HG03571 (cell line): ENCODE data around the gene ZFAND6.
A peak's percentile ranks its signal among the peaks of the same experiment; 100 is the strongest.
"Not testable (repeated sequence)": the region's sequence is repeated elsewhere in the genome, so short reads cannot be mapped to it uniquely, and the experiment has no call there.

Source experiments
- ATAC-seq: cut with Tn5 transposase; IDR thresholded peaks from one replicate; pipeline ENCODE4 v1.9.1; 2021; ENCODE audit not compliant: unreplicated experiment

Gene ZFAND6

DNA sequence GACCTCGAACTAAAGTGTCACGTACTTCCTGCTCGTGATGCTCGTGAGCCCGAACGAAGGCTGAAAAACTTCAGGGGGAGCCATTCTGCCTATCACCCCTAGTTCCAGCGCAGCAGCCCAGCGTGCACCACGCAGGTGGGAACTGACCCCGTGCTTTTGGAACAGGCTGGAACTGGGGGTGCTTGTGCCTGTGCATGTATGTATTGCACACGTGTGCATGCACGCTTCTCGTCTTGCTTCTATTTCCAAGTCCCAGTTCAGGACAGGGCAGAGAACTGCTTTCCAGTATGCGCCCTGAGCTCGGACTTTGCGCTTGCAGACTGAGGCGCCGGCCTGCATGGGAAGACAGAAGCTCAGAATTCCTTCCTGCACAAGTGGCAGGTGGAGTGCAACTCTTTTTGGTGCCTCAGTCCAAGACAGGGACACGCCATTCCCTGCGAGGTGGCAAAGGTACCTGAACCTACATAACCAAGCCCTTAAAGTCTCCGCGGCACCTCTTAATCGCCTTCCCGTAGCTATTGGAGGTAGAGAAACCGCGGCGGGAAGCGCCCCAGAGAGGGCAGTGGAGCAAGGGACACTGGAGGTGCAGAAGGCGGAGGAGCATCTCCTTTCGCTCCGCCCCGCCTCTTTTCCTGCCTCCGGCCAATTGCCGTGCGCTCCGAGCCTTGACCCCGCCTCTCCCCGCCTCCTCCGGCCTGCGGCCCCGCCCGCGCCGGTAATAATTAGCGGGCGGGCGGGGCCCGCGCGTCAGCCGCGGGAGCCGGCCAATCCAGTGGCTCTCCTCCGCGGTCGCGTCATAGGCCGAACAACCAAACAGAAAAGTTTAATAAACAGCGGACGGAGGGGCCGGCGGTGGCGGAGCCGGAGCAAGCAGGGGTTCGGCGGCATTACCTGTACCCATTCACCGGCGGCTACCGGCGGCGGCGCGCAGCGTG lies at the start of gene ZFAND6:
Gene ZFAND6 (plus strand): TSS at position 826 of the 935 bp plus-strand sequence. CDS start 60,669 bp downstream, outside the sequence.
- ATAC-seq, result peak; percentile 69

DNA sequence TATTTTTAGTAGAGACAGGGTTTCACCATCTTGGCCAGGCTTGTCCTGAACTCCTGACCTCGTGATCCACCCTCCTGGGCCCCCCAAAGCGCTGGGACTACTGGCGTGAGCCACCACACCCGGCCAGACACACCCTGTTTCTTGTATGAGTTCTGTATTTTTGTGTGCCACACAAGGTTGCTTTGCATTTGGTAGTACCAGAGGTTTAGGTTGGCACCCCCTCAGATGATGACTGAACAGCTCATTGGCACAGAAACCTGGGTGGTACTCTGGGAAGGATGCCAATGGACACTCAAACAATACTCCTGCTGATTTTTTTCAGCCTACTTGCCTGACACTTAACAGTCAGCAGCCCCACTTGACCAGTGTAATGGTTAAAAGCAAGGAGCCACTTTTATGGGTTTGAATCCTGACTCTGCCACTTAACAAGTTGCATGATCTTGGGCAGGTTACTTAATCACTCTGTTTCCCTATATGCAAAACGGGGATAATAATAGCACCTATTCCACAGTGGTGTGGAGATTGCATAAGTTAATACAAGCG lies 49.3 kb upstream of the ZFAND6 start:
- no peak for ATAC-seq

DNA sequence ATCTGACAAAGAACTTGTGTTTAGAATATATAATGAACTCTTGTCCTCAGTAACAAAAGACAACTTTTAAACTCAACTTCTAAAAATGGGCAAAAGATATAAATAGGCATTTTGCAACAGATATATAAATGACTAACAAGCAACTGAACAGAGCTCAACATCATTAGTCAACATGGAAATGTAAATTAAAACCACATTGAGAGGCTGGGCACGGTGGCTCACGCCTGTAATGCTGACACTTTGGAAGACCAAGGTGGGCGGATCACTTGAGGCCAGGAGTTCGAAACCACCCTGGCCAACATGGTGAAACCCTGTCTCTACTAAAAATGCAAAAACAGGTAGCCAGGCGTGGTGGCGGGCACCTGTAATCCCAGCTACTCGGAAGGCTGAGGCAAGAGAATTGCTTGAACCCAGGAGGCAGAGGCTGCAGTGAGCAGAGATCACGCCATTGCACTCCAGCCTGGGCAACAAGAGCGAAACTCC lies 48.4 kb upstream of the ZFAND6 start:
- ATAC-seq, result peak; percentile 50

DNA sequence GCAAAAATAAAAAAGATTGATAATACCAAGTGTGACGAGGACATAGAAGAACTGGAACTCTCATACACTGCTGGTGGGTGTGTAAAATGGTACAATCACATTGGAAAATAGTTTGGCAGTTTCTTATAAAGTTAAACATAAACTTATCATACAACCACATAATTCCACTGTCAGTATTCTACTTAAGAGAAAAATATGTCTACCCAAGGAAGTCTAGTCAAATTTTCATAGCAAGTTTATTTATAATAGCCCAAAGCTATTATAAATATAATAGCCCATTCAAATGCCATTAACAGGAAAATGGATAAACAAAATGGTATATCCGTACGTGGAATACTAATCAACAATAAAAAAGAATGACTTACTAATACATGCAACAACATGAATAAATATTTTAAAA lies 47.9 kb upstream of the ZFAND6 start:
- ATAC-seq, result no peak

DNA sequence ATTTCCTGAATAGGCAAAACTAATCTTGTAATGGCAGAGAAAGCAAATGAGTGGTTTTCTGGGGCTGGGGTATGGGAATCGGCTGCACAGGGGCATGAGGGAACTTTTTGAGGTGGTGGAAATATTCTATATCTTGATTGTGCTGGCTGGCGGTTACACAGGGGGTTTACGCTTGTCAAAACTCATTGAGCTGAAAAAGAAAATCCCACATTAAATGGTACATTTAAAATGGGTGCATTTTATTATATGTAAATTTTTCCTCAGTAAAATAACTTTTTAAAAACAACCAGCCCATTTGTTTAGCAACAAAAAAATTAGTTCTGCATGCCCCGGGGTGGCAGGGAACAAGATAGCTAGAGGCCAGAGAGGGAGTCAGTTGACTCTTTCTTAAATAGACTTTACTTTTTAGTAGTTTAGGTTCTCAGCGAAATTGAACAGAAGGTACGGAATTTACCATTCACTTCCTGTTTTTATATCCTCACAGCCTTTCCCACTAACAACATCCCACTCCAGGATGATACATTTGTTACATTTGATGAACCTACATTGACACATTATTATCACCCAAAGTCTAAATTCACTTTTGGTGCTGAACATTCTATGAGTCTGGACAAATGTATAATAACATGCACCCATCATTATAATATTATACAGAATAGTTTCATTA lies 47.3 kb upstream of the ZFAND6 start:
- ATAC-seq, result no peak

DNA sequence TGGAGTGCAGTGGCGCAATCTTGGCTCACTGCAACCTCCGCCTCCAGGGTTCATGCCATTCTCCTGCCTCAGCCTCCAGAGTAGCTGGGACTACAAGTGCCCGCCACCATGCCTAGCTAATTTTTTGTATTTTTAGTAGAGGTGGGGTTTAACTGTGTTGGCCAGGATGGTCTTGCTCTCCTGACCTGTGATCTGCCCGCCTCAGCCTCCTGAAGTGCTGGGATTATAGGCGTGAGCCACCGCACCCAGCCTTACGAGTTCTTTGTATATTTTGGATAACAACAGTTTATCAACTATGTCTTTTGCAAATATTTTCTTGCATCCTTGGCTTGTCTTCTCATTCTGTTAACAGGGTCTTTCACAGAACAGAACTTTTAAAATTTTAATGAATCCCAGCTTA lies 45.3 kb upstream of the ZFAND6 start:
- ATAC-seq, result not testable (repeated sequence)

DNA sequence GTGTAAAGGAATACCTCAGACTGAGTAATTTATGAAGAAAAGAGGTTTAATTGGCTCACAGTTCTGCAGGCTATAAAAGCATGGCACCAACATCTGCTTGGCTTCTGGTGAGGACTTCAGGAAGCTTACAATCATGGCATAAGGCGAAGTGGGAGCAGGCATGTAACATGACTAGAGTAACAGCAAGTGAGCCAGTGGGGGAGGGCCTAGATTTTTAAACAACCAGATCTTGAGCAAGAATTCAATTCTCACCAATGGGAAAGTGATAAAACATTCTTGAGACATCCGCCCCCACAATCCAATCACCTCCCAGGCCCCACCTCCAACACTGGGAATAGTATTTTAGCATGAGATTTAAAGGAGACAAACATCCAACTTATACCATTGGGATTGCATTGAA lies 44.3 kb upstream of the ZFAND6 start:
- ATAC-seq, result no peak

DNA sequence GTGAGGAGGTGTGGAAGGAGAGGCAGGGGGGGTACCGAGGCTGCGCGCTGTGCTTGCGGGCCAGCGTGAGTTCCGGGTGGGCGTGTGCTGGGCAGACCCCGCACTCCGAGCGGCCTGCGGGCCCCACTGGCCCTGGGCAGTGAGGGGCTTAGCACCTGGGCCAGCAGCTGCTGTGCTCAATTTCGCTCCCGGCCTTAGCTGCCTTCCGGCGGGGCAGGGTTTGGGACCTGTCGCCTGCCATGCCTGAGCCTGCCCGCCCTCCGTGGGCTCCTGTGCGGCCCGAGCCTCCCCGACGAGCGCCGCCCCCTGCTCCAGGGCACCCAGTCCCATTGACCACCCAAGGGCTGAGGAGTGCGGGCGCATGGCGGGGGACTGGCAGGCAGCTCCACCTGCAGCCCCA lies 43.0 kb upstream of the ZFAND6 start:
- not testable (repeated sequence) for ATAC-seq

DNA sequence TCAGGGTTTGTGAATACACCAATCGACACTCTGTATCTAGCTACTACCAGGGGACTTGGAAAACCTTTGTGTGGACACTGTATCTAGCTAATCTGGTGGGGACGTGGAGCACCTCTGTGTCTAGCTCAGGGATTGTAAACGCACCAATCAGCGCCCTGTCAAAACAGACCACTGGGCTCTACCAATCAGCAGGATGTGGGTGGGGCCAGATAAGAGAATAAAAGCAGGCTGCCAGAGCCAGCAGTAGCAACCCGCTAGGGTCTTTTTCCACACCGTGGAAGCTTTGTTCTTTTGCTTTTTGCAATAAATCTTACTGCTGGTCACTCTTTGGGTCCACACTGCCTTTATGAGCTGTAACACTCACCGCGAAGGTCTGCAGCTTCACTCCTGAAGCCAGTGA lies 42.3 kb upstream of the ZFAND6 start:
- not testable (repeated sequence) for ATAC-seq

DNA sequence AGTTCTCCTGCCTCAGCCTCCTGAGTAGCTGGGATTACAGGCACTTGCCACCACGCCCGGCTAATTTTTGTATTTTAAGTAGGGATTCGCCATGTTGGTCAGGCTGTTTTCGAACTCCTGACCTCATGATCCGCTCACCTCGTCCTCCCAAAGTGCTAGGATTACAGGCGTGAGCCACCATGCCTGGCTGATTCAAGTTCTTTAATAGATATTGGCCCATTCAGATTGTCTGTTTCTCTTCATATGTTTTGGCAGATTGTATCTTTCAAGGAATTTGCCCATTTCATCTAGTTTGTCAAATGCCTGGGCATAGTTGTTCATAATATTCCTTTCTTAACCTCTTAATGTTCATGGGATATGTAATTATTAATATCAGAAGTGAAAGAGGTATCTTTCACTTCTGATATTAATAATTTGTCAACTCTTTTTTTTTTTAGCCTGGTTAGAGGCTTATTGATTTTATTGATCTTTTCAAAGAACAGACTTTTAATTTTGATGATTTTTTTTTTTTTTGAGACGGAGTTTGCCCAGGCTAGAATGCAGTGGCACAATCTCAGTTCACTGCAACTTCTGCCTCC lies 40.2 kb upstream of the ZFAND6 start:
- no peak for ATAC-seq

DNA sequence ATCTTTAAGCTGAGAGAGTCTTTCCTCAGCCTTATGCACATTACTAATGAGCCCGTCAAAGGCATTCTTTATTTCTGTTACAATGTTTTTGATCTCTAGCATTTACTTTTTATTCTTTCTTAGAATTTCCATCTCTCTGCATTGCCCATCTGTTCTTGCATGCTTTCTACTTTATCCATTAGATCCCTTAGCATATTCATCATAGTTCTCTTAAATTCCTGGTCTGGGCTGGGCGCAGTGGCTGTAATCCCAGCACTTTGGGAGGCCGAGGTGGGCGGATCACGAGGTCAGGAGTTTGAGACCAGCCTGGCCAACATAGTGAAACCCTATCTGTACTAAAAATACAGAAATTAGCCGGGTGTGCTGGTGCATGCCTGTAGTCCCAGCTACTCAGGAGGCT lies 39.3 kb upstream of the ZFAND6 start:
- not testable (repeated sequence) for ATAC-seq

DNA sequence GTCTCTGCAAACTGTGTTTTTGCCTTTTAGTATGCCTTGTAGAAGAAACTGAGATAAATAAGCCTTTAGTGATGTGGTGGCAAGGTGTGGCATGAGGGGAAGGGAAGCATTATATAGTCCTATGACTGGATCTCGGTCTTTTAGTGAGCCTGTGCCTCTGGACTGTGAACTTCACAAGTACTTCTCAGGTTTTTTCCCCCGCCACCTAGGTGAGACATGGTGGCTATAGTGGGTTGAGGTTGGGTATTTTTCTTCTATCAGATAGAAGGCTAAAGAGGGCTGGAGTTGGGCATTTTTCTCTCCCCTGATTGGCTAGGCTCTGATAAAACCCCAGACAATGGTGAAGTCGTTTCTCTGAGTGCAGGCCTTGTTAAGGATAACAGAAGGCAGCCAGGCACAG lies 38.7 kb upstream of the ZFAND6 start:
- ATAC-seq, result no peak

DNA sequence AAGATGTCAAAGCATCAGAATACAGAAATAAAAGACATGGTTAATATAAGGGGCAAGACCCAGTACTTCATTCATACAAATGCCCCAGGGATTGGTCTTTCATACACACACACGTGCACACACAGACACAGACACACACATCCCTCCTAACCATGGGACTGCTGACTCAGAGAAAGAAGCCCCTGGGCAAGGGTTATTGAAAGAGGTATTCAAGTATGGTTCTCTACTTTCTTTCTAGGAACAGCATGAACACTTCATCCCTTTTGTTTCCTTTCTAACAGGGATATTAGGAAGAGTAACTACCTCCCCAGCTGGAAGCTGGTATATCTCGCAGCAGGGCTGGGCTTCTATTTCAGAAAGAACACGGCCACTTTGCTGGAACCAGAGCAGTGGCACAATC lies 33.2 kb upstream of the ZFAND6 start:
- ATAC-seq, result no peak

DNA sequence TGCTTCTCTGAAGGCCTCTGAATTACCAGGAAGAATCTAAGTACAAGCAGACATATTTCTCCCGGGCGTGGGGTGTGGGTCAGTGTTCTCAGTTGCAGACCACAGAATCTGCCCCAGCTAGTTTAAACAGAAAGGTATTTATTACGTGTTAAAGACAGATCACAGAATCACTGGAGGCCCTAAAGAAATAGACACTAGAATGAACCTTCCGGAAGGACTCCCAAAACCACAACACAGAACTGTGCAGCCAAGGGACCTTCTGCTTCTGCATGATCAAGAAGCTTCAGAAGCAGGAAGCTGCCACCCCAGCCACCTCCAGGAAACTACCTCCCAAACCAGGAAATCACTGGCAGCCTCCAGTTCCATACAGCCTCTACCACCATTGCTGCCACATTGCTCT lies 32.7 kb upstream of the ZFAND6 start:
- ATAC-seq, result no peak

DNA sequence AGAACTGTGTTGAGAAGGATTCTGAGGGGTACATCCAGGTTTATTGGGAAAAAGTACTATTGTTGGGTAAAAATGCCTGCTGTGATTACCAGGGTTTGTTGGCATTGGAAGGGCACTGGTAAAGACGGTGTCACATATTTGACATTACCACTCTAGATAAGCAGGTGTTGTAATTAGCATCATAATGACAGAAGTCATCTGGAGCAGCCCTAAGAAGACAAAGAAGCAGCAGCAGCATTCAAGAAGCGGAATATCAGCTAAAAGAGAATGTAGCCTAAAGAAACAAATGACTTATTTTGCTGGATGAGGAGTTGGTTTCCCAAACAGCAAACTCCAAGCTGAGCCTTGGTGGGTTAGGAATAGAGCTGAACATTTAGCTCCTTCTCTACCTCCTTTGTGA lies 30.5 kb upstream of the ZFAND6 start:
- ATAC-seq, result no peak

DNA sequence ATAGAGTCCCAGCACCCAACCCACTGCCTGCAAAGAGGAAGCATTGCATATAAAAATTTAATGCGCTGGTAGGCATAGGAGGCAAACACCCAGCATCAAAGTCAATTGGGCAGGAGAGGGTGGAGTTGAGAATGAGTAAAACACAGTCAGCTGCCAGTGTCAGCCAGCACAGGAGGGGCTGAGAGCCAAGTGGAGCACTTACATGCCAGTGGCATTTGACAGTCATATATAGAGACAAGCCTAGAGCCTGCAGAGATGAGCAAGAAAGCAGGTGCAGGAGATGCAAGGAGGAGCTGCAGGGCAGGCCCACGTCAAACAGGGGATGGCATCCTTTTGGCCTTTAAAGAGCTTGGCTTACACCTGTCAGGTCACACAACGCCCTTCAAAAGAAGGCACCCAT lies 27.6 kb upstream of the ZFAND6 start:
- ATAC-seq, result no peak

DNA sequence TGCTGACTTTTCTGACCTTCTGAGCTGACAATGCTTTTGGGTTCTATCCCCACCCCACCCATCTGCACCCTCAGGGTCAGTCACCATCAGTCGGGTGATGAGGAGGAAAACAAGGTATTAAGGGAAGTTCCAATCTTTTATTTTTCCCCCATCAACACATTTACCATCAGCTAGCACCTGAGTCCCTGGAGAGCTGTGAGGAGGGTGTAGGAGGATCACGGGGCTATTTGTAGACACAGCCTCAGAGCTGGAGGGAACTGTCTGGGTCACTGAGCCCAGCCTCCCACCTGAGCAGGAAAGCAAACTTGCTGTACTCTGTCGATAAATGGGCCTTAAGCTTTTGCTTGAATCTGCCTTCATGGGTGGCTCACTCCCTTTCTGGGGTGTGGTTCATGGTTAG lies 24.8 kb upstream of the ZFAND6 start:
- no peak for ATAC-seq

DNA sequence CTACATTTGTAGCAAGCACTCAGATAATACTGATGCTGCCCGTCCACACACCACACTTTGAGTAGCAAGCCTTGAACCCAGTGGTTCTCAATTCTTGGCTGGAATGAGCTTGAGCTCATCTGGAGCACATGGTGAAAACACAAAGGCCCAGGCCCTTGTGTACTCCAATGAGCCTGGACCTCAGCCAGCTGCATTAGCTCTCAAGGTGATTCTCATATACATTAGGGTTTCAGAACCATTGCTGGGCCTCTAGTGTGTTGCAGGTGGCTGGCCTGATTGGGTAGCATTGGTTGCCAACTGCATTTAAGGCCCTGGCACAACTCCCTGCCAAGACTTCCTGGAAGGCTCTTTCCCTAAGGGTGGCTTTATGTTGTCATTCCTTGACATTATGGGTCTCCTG lies 23.4 kb upstream of the ZFAND6 start:
- no peak for ATAC-seq

DNA sequence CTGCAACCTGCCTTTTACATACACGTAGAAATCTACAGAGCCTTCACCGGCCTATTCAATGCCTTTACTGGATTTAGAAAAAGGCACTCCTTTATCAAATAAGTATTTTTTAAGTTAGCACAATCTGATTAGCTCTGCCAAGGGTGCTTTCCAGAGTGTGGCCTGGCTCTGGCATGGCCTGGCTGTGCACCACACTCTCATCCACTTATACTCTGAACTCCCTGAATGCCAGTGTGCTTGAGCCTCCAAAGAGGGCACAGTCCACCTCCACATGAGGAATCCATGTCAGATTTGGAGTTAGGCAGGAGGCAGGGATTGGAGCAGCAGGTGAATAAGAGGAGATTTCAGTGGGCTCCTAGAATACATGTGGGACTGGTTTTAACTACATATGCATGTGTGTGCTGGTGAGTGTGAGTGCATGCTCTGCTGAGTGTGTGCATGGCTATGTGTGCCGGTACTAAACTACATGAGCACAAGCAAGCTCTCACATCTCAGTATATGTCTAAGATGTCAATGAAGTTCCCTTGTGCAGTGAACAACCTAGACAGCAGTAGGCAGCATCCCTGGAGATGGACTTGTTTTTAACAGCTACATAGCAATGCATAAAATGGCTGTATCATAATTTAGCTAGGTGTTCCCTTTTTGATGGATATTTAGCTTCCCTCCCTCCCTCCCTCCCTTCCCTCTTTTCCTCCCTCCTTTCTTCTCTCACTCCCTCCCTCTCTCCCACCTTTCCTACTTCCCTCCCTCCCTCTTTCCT lies 17.8 kb upstream of the ZFAND6 start:
- no peak for ATAC-seq

DNA sequence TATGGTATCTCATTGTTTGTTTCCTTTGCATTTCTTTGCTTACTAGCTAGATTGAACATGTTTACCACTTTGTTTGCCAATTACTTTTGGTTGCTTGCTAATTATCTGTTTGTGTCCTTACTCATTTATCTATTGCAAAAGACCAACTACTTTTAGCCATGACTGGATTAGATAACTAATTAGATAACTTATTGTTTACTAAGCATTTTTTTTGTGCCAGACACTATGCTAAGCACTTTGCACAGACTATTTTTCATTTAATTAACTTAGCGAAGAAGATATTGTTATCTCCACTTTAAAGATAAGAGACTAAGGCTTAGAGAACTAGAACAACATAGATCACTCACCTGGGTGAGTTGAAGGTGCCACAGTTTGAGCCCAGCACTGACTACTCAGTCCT lies 16.9 kb upstream of the ZFAND6 start:
- no peak for ATAC-seq

DNA sequence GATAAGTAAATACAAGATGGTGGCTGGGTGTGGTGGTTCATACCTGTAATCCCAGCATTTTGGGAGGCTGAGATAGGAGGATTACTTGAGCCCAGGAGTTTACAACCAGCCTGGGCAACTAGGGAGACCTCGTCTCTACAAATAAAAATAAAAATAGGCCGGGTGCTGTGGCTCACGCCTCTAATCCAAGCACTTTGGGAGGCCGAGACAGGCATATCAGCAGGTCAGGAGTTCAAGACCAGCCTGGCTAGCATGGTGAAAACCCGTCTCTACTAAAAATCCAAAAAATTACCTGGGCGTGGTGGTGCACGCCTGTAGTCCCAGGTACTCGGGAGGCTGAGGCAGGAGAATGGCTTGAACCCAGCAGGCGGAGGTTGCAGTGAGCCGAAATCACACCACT lies 14.3 kb upstream of the ZFAND6 start:
- ATAC-seq, result not testable (repeated sequence)
